Cerebellar nuclear complex (tissue), 1 donor: Measurements from ENCODE around the gene HELZ2.

Source experiments
- DNase-seq, 2 experiments: peaks; one replicate each; lab custom pipeline; 2025; lab: John Stamatoyannopoulos, UW

Gene HELZ2

GRCh38 chr20:63553251-63553932 lies 20.6 kb downstream of the HELZ2 start:
- DNase-seq, result no peak

GRCh38 chr20:63552481-63553249 lies 21.4 kb downstream of the HELZ2 start:
- no peak for DNase-seq

- DNase-seq, result no peak
Observed at GRCh38 chr20:63551068-63551467, 23.0 kb downstream of the HELZ2 start.

GRCh38 chr20:63549679-63550282 lies 24.3 kb downstream of the HELZ2 start:
- no peak for DNase-seq

- DNase-seq, result no peak
Observed at GRCh38 chr20:63549019-63549418, 25.0 kb downstream of the HELZ2 start.

GRCh38 chr20:63548542-63548941 lies 25.5 kb downstream of the HELZ2 start:
- DNase-seq, result no peak

GRCh38 chr20:63547725-63548480 lies 26.1 kb downstream of the HELZ2 start, which contains the start of gene SRMS:
Gene SRMS (minus strand): TSS chr20:63547749. CDS start chr20:63547463, 286 bp downstream.
- DNase-seq, result no peak

GRCh38 chr20:63546956-63547724 lies 26.9 kb downstream of the HELZ2 start:
- DNase-seq, result no peak

GRCh38 chr20:63546256-63546955 lies 27.6 kb downstream of the HELZ2 start:
- no peak for DNase-seq

GRCh38 chr20:63545814-63546213 lies 28.2 kb downstream of the HELZ2 start:
- DNase-seq, result no peak

- DNase-seq, result no peak
Observed at GRCh38 chr20:63544958-63545516, 29.0 kb downstream of the HELZ2 start.

GRCh38 chr20:63544241-63544957 lies 29.6 kb downstream of the HELZ2 start:
- DNase-seq, result no peak

- no peak for DNase-seq
Observed at GRCh38 chr20:63543733-63544132, 30.3 kb downstream of the HELZ2 start.

GRCh38 chr20:63543131-63543530 lies 30.9 kb downstream of the HELZ2 start:
- no peak for DNase-seq

GRCh38 chr20:63542696-63543095 lies 31.3 kb downstream of the HELZ2 start:
- no peak for DNase-seq

GRCh38 chr20:63542031-63542559 lies 31.9 kb downstream of the HELZ2 start:
- no peak for DNase-seq

GRCh38 chr20:63541371-63541770 lies 32.7 kb downstream of the HELZ2 start:
- DNase-seq, result no peak

GRCh38 chr20:63540417-63541186 lies 33.4 kb downstream of the HELZ2 start:
- no peak for DNase-seq
